IMR-90 (cell line): ENCODE data around the gene BUB1. TPM values are rescaled to one million over a fixed set of nuclear protein-coding genes. Genes with fewer than 3 reads are reported as not detected.
"Not testable (repeated sequence)": the region's sequence is repeated elsewhere in the genome, so short reads cannot be mapped to it uniquely, and the experiment has no call there.

Source experiments
- ATAC-seq: fragments of 200-7000 bp; cut with Tn5 transposase; 2 replicates; pipeline ENCODE4 v1.9.1; 2020; ENCODE audit warnings: low read depth, mild to moderate bottlenecking, moderate library complexity
- BruUV-seq: library from RNA; stranded (reverse); fragments of 400-500 nt; replicated peaks from 2 replicates; lab custom pipeline; 2021; lab: Mats Ljungman, UMichigan
- CTCF ChIA-PET: fragments of 300-600 bp; formaldehyde crosslinking; extraction: SDS; loops from one replicate; lab custom pipeline; 2021; ENCODE audit warnings: antibody characterized with exemption; lab: Yijun Ruan, JAX
- POLR2A ChIA-PET: fragments of 300-600 bp; sonication (Branson Sonifier 250); formaldehyde crosslinking; loops from one replicate; lab custom pipeline; 2022; ENCODE audit warnings: antibody characterized with exemption; ENCODE audit not compliant: unreplicated experiment; lab: Charles Lee
- DNase-seq: peaks from one replicate; pipeline ENCODE4 v3.0.0; 2013
- H2AFZ ChIP-seq: replicated peaks from 2 replicates; pipeline ENCODE3; 2013; ENCODE audit warnings: low read length, mild to moderate bottlenecking; ENCODE audit not compliant: poor library complexity
- H2AK5ac ChIP-seq: 2 replicates; pipeline ENCODE4 v1.6.1; 2013; ENCODE audit warnings: low read depth, low read length, inconsistent platforms
- H2AK9ac ChIP-seq: replicated peaks from 2 replicates; pipeline ENCODE3; 2013; ENCODE audit warnings: mild to moderate bottlenecking, low read depth, low read length, moderate library complexity; ENCODE audit not compliant: poor library complexity
- H2BK120ac ChIP-seq: 2 replicates; pipeline ENCODE4 v1.6.1; 2013; ENCODE audit warnings: low read depth, low read length, inconsistent platforms
- H2BK15ac ChIP-seq: 3 replicates; pipeline ENCODE4 v1.6.1; 2013; ENCODE audit warnings: low read depth, low read length, inconsistent platforms
- H2BK20ac ChIP-seq: 2 replicates; pipeline ENCODE4 v1.6.1; 2013; ENCODE audit warnings: low read depth, mild to moderate bottlenecking, inconsistent platforms, low read length, moderate library complexity
- H2BK5ac ChIP-seq: 2 replicates; pipeline ENCODE4 v1.6.1; 2013; ENCODE audit warnings: mild to moderate bottlenecking, low read depth, low read length, inconsistent platforms; ENCODE audit not compliant: poor library complexity, severe bottlenecking
- H3K14ac ChIP-seq: replicated peaks from 2 replicates; pipeline ENCODE4 v1.6.1; 2013; ENCODE audit warnings: low read depth, low read length, inconsistent platforms
- H3K18ac ChIP-seq: 2 replicates; pipeline ENCODE4 v1.6.1; 2013; ENCODE audit warnings: low read depth, low read length, control low read depth
- H3K23ac ChIP-seq: 2 replicates; pipeline ENCODE4 v1.6.1; 2013; ENCODE audit warnings: low read depth, low read length, inconsistent platforms
- H3K27ac ChIP-seq: 2 replicates; pipeline ENCODE4 v1.5.1; 2013; ENCODE audit warnings: mild to moderate bottlenecking, control low read depth, low read length; ENCODE audit not compliant: insufficient read depth
- H3K27me3 ChIP-seq: 2 replicates; pipeline ENCODE4 v1.6.1; 2013; ENCODE audit warnings: low read length; ENCODE audit not compliant: control insufficient read depth, insufficient read depth
- H3K36me3 ChIP-seq: 2 replicates; pipeline ENCODE4 v1.6.1; 2013; ENCODE audit warnings: low read length, mixed read lengths; ENCODE audit not compliant: control insufficient read depth, insufficient read depth
- H3K4ac ChIP-seq: 2 replicates; pipeline ENCODE4 v1.6.1; 2013; ENCODE audit warnings: low read depth, low read length, inconsistent platforms
- H3K4me1 ChIP-seq: 2 replicates; pipeline ENCODE4 v1.6.1; 2013; ENCODE audit warnings: low read length, mixed read lengths; ENCODE audit not compliant: control insufficient read depth, insufficient read depth
- H3K4me2 ChIP-seq: 2 replicates; pipeline ENCODE4 v1.6.1; 2013; ENCODE audit warnings: low read depth, mild to moderate bottlenecking, control low read depth, low read length, moderate library complexity
- H3K4me3 ChIP-seq: 2 replicates; pipeline ENCODE4 v1.5.1; 2013; ENCODE audit warnings: low read depth, mild to moderate bottlenecking, control low read depth, low read length, moderate library complexity; ENCODE audit not compliant: insufficient read depth
- H3K56ac ChIP-seq: 2 replicates; pipeline ENCODE4 v1.6.1; 2013; ENCODE audit warnings: low read length, inconsistent platforms; ENCODE audit not compliant: insufficient read depth; ENCODE audit errors: extremely low read depth
- H3K79me1 ChIP-seq, 2 experiments: 2 replicates each; pipeline ENCODE4 v1.6.1; 2013; ENCODE audit warnings: low read length in 2 of 2, inconsistent platforms in 1 of 2, low read depth in 1 of 2
- H3K9ac ChIP-seq: 2 replicates; pipeline ENCODE4 v1.6.1; 2013; ENCODE audit warnings: low read depth, low read length, control low read depth
- H3K9me1 ChIP-seq: 2 replicates; pipeline ENCODE4 v1.6.1; 2013; ENCODE audit warnings: low read length, inconsistent platforms; ENCODE audit not compliant: insufficient read depth
- H3K9me3 ChIP-seq: 2 replicates; pipeline ENCODE4 v1.6.1; 2013; ENCODE audit warnings: low read length; ENCODE audit not compliant: control insufficient read depth, insufficient read depth
- H4K20me1 ChIP-seq: 2 replicates; pipeline ENCODE4 v1.6.1; 2013; ENCODE audit warnings: low read length, inconsistent platforms; ENCODE audit not compliant: insufficient read depth
- H4K5ac ChIP-seq: 2 replicates; pipeline ENCODE4 v1.6.1; 2013; ENCODE audit warnings: mild to moderate bottlenecking, low read depth, low read length, control low read depth
- H4K8ac ChIP-seq, 2 experiments: 2 replicates each; pipeline ENCODE4 v1.6.1; 2013; ENCODE audit warnings: low read depth in 2 of 2, low read length in 2 of 2, control low read depth in 1 of 2, inconsistent platforms in 1 of 2
- H4K91ac ChIP-seq: 2 replicates; pipeline ENCODE4 v1.6.1; 2013; ENCODE audit warnings: low read depth, low read length, inconsistent platforms; ENCODE audit not compliant: insufficient read depth
- WGBS, 2 experiments: methylation state at CpG; one replicate each; pipeline versions ENCODE4 v1.1.5 to v1.1.7; 2013; ENCODE audit warnings: missing lambda C conversion rate in 2 of 2; ENCODE audit not compliant: insufficient read length in 1 of 2; ENCODE audit errors: extremely low coverage in 2 of 2; 5-methylcytosine and 5-hydroxymethylcytosine counted together
- dilution Hi-C: fragments of 300-500 bp; cut with HindIII; formaldehyde crosslinking; loops from one replicate; pipeline ENCODE4 v1.14.3; 2018; ENCODE audit warnings: low sequenced_read_pairs; ENCODE audit not compliant: unreplicated experiment
- in situ Hi-C: fragments of 300-500 bp; cut with MboI; formaldehyde crosslinking; loops from 3 replicates; pipeline ENCODE4 v1.14.3; 2019; ENCODE audit warnings: low sequenced_read_pairs, inconsistent platforms, mixed read lengths
- intact Hi-C: fragments of 100-400 bp; cut with micrococcal nuclease; formaldehyde crosslinking; loops from 2 replicates; pipeline ENCODE4 v1.10.0; 2022
- polyA plus RNA-seq, 3 experiments: library from polyadenylated mRNA; depleted of rRNA; stranded (reverse); fragments of >200 nt; gene quantifications; 2 replicates each; pipeline ENCODE4 v1.2.3, GENCODE V29; 2012; ENCODE audit warnings: low replicate concordance in 1 of 3
- total RNA-seq: library from RNA; depleted of rRNA; stranded (reverse); fragments of >200 nt; gene quantifications from 2 replicates; pipeline ENCODE4 v1.2.3, GENCODE V29; 2012

Gene BUB1
- total and polyA plus RNA-seq, 2 of the 4 experiments (the other 2 are of a cell fraction), result 19.6 to 43.4 TPM

GRCh38 chr2:110610613-110611250 is 67.1 kb downstream of the BUB1 start:
- H4K8ac ChIP-seq, H3K56ac ChIP-seq, H2AFZ ChIP-seq, H2BK120ac ChIP-seq, H2AK5ac ChIP-seq, H3K4me3 ChIP-seq, H3K4ac ChIP-seq, H3K9me1 ChIP-seq, H4K20me1 ChIP-seq, H3K4me1 ChIP-seq, H2AK9ac ChIP-seq, H3K27ac ChIP-seq, H3K27me3 ChIP-seq, H3K4me2 ChIP-seq, H4K5ac ChIP-seq, H3K36me3 ChIP-seq, in situ Hi-C loops, intact Hi-C loops, H2BK15ac ChIP-seq, H2BK20ac ChIP-seq, H2BK5ac ChIP-seq, DNase-seq, H3K14ac ChIP-seq, H3K9me3 ChIP-seq, H3K9ac ChIP-seq, dilution Hi-C loops, CTCF ChIA-PET, H3K23ac ChIP-seq, H4K91ac ChIP-seq, POLR2A ChIA-PET, H3K79me1 ChIP-seq, BruUV-seq, H3K18ac ChIP-seq: not testable (repeated sequence)
- ATAC-seq, result peak; percentile 85
- no CpG with 5 or more reads among the region's 94 CpGs for WGBS, 2 experiments

DNA sequence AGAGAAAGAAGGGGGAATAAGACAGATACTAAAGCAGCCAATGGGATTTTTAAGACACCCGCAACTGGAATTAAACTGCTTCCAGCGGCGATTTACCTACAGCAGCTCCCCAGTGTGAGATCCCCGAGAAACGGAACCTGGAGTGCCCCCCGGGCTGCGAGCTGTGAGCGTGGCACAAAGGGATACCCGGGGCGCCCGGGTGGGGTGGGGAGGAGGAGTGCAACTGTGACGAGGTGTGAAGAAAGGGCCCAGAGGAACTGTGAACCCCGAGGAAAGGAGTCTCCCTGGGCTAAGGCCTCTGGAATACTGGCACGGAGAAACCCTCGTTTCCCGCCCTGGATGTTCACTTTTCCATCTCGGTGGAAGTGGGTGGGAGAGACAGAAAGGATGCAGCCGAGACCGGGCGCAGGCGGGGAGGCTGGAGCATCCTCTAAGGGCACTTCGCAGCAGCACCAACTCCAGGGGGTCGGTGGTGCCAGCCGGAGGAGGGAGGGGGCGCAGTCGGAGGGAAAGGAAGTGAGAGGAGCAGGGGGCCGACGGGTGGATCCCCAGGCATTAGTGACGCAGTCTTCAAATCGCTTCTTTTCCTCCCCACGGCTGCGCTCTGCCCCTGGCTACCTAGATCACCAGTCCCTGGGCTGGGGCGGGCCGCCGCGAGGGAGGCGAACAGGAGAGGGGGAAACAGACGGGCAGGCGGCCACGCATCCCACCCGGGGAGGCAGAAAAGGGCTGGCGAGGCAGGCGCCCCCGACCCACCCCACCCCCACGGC is 67.8 kb downstream of the BUB1 start:
- H3K23ac ChIP-seq, H2BK5ac ChIP-seq, H3K56ac ChIP-seq, H2AK5ac ChIP-seq, H4K20me1 ChIP-seq, H2AK9ac ChIP-seq, H3K9me1 ChIP-seq, H4K8ac ChIP-seq, H3K27ac ChIP-seq, H3K4me3 ChIP-seq, H4K91ac ChIP-seq, H3K4me2 ChIP-seq, BruUV-seq, H3K27me3 ChIP-seq, H4K5ac ChIP-seq, H3K18ac ChIP-seq, POLR2A ChIA-PET, intact Hi-C loops, H3K79me1 ChIP-seq, in situ Hi-C loops, H3K14ac ChIP-seq, DNase-seq, H3K4me1 ChIP-seq, H2AFZ ChIP-seq, H2BK120ac ChIP-seq, H3K4ac ChIP-seq, H2BK20ac ChIP-seq, H3K36me3 ChIP-seq, H3K9ac ChIP-seq, CTCF ChIA-PET, H2BK15ac ChIP-seq, H3K9me3 ChIP-seq, dilution Hi-C loops: not testable (repeated sequence)
- WGBS, 2 experiments, result no CpG with 5 or more reads among the region's 45 CpGs
- peak; percentile 59 for ATAC-seq
